Neural crest cell (in vitro differentiated cells): ENCODE data around the gene CACNA2D4. TPM values are rescaled to one million over a fixed set of nuclear protein-coding genes. Genes with fewer than 3 reads are reported as not detected.

Experiments
- DNase-seq: peaks from one replicate; pipeline ENCODE4 v3.0.0; 2021; ENCODE audit warnings: low read depth, mixed read lengths, low spot score
- H3K27ac Mint-ChIP-seq: one replicate; pipeline ENCODE4 v1.8.0; 2021; ENCODE audit warnings: mild to moderate bottlenecking, mixed read lengths; ENCODE audit not compliant: unreplicated experiment
- H3K27me3 Mint-ChIP-seq: 2 replicates; pipeline ENCODE4 v1.8.0; 2021; ENCODE audit warnings: low read depth, mild to moderate bottlenecking, mixed read lengths
- H3K36me3 Mint-ChIP-seq: 2 replicates; pipeline ENCODE4 v1.8.0; 2021; ENCODE audit warnings: low read depth, mild to moderate bottlenecking, mixed read lengths
- H3K4me1 Mint-ChIP-seq: 2 replicates; pipeline ENCODE4 v1.8.0; 2021; ENCODE audit warnings: mixed read lengths
- H3K4me3 Mint-ChIP-seq: one replicate; pipeline ENCODE4 v1.8.0; 2021; ENCODE audit warnings: mild to moderate bottlenecking, mixed read lengths
- H3K9me3 Mint-ChIP-seq: 2 replicates; pipeline ENCODE4 v1.8.0; 2021; ENCODE audit warnings: mixed read lengths
- total RNA-seq: library from RNA; stranded (reverse); gene quantifications from 2 replicates; pipeline ENCODE4 v1.2.1, GENCODE V29; 2021
- TF ChIP-seq, protein P1 (sequence below): fragments of 200-600 bp; sonication (generic); conservative IDR thresholded peaks from 2 replicates; pipeline ENCODE4 v1.5.0; 2021; ENCODE audit warnings: antibody characterized with exemption, mild to moderate bottlenecking

Gene CACNA2D4
- total RNA-seq, 1 donor from 2014 or later = 0.72 TPM

DNA sequence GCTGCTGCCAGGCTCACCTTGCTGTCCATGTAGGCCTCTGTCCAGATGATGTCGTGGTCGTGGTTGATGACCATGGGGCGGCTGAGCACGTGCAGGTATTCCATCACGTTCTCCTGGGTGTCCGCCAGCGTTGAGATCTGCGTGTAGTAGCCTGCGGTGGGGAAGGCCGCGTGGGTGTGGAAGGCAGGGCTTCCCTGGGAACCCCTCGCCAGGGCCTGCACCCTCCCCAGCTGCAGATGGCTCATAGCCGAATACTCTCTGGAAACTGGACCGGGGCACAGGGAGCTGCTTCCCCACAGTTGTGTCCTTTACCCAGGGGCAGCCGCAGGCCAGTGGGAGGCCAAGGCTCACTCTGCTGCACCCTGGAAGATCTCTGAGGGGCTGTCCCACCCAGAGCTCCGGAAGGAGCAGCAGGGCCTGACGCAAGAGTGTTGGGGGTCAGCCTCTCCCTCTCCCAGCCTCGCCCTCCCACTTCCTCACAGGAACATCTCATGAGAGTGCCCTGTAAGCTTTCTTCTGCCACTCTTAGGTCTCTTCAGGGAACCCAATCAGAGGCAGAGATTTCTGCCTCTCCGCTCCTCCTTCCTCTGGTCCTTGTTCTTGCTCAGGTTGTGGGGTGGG, 35.5 kb downstream of the CACNA2D4 start:
- TF ChIP-seq, protein P1, sequence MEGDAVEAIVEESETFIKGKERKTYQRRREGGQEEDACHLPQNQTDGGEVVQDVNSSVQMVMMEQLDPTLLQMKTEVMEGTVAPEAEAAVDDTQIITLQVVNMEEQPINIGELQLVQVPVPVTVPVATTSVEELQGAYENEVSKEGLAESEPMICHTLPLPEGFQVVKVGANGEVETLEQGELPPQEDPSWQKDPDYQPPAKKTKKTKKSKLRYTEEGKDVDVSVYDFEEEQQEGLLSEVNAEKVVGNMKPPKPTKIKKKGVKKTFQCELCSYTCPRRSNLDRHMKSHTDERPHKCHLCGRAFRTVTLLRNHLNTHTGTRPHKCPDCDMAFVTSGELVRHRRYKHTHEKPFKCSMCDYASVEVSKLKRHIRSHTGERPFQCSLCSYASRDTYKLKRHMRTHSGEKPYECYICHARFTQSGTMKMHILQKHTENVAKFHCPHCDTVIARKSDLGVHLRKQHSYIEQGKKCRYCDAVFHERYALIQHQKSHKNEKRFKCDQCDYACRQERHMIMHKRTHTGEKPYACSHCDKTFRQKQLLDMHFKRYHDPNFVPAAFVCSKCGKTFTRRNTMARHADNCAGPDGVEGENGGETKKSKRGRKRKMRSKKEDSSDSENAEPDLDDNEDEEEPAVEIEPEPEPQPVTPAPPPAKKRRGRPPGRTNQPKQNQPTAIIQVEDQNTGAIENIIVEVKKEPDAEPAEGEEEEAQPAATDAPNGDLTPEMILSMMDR = no peak
- no peak for DNase-seq
- H3K27ac Mint-ChIP-seq = peak overlapping the region; percentile 45

DNA sequence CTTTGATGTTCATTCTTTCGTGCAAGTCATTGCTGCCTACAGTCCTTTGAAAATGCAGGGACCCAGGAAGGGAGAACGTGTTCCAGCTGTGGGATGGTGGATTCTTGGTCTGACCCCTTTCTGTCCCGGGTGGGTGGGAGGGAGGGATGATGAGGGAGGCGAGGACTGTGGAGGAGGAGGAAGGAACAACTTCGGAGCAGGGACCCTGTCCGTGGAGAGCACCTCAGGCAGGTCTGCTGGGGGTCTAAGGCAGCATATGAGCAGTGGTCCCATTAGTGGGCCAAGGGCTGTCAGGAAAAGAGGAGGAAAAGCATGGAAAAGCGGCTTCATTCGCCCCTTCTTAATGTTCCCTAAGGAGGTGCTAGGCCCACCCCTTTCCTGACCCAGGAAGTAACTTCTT, 36.0 kb downstream of the CACNA2D4 start:
- Mint-ChIP-seq H3K4me1 (no peaks in the 10 kb centered on the region), H3K4me3 (no peak overlapping the region), H3K9me3 (peaks cover 4% of the 10 kb centered on the region), H3K36me3 (no peaks in the 10 kb centered on the region), H3K27ac (no peak overlapping the region), H3K27me3 (no peaks in the 10 kb centered on the region)
- TF ChIP-seq, protein P1 = no peak
- no peak for DNase-seq

More for the DNA sequence above, 35.5 kb downstream of the CACNA2D4 start:
- H3K27me3 Mint-ChIP-seq = no peaks in the 10 kb centered on the region
- H3K36me3 Mint-ChIP-seq = no peaks in the 10 kb centered on the region
- peaks cover 6% of the 10 kb centered on the region for H3K9me3 Mint-ChIP-seq
- H3K4me3 Mint-ChIP-seq = no peak overlapping the region
- no peaks in the 10 kb centered on the region for H3K4me1 Mint-ChIP-seq

DNA sequence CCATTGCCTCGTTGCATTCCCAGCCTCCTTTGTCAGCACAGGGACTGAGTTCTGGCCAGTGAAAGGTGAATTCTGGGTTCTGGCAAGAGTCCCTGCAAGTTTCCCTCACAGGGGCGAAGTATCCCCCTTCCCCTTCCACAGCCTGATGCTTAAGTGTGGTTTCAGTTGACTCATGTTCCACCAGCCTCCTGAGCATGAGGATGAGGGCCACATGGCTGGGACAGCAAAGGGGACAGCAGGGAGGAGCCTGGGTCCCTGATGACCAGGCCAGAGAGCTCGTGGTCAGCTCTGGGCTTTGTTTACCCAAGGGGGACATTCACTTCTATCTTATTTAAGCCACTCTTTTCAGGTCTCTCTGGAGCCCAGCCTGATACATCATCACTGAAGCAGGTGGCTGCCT, 36.5 kb downstream of the CACNA2D4 start:
- no peak for DNase-seq
- no peak overlapping the region for H3K27ac Mint-ChIP-seq
- H3K4me3 Mint-ChIP-seq = no peak overlapping the region
- H3K9me3 Mint-ChIP-seq = peaks cover 3% of the 10 kb centered on the region
- no peaks in the 10 kb centered on the region for H3K27me3 Mint-ChIP-seq
- H3K4me1 Mint-ChIP-seq = no peaks in the 10 kb centered on the region
- TF ChIP-seq, protein P1 = no peak
- no peaks in the 10 kb centered on the region for H3K36me3 Mint-ChIP-seq

DNA sequence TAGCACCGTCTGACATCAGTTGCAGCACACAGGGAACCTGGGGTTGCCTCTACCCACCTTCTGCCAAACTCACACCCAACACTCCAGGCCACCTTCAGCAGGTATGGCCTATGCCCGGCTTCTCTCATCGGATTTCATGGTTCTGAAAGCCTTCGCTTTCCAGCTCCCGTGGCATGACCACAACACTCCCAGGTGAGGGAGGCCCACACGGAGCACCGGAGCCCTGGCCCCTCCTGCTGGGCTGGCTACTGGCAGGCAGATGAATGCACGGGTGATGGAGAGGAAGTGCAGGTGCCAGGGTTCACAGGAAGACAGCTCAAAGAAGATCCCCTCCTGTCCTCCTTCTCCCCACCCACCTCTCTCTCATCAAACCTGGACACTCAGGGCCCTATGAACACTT, 37.2 kb downstream of the CACNA2D4 start:
- Mint-ChIP-seq H3K36me3 (no peaks in the 10 kb centered on the region), H3K4me3 (no peak overlapping the region), H3K27me3 (no peaks in the 10 kb centered on the region), H3K9me3 (no peaks in the 10 kb centered on the region), H3K27ac (no peak overlapping the region), H3K4me1 (no peaks in the 10 kb centered on the region)
- no peak for DNase-seq
- TF ChIP-seq, protein P1 = no peak

DNA sequence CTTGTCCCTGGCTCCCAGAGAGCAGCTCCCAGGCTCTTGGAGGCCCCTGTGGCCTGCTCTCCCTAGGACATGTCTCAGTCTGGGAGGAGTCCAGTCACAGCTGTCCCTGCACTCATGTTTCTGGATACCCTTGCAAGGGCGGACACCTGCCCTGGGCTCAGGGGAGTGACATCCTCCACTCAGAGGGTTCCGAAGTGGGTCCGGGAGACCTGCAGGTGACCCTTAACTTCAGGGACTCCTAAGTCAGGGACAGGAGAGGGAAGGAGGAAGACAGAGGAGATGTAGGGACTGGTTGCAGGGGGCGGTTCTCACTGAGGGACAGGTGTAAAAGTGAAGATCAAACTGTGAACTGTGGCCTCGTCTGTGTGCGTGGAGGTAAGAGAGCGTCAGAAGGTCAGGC, 37.6 kb downstream of the CACNA2D4 start:
- TF ChIP-seq, protein P1 = no peak
- Mint-ChIP-seq H3K36me3 (no peaks in the 10 kb centered on the region), H3K27me3 (no peaks in the 10 kb centered on the region), H3K4me1 (peaks cover 4% of the 10 kb centered on the region), H3K9me3 (no peaks in the 10 kb centered on the region), H3K27ac (peak overlapping the region; percentile 31), H3K4me3 (no peak overlapping the region)
- no peak for DNase-seq
